GF-D8 (cell line): ENCODE data around the gene SUCO.
"Not testable (repeated sequence)": the region's sequence is repeated elsewhere in the genome, so short reads cannot be mapped to it uniquely, and the experiment has no call there.

Experiments used
- DNase-seq: peaks from one replicate; lab custom pipeline; 2025; lab: John Stamatoyannopoulos, UW

SUCO gene

GRCh38 chr1:172612478-172612877 is 79.5 kb downstream of the SUCO start:
- DNase-seq = no peak

DNA sequence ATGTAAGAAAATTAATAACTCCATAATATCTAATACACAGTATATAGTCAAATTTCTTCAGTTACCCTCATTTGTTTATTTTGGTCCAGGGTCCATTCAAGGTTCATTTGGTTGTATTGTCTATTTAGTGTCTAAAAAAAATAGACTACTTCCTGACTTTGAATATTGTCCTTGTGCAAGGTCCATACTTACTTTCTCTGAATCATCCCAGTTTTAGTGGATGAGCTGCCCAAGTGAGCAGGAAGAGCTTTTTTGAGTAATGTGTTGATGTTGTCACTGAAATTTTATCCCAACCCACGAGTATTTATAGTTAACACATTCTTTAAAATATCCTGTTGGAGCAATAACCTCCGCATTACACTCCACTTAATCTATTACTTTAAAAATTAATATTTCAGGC is 80.3 kb downstream of the SUCO start:
- DNase-seq = no peak

DNA sequence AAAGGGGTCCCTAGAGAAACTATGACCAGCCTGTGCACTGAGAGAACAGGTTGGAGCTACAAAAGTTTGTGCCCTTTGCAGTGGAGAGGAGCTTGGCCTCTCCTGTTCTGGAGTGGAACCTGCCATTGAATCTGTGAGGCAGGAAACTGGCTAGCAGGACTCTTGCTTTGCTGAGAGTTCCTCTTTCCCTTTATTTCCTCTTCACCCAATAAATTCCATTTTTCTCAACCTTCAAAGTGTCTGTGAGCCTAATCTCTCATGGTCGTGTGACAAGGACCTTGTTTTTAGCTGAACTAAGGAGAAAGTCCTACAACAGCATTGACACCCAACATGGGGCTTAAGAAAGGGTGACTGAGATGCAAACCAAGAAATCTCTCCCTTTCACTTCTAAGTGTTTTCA is 83.2 kb downstream of the SUCO start:
- DNase-seq = no peak

GRCh38 chr1:172616636-172617035 is 83.7 kb downstream of the SUCO start:
- DNase-seq = peak; percentile 58

DNA sequence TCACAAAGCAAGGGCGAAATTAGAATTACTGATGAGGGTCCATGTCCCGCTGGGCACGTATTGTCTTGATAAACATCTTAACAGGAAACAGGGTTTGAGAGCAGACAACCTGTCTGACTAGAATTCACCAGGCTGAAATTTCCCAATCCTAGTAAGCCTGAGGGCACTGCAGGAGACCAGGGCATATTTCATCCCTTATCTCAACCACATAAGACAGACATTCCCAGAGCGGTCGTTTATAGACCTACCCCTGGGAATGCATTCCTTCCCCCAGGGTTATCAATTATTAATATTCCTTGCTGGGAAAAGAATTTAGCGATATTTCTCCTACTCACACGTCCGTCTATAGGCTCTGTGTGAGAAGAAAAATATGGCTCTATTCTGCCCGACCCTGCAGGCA is 87.7 kb downstream of the SUCO start:
- not testable (repeated sequence) for DNase-seq

DNA sequence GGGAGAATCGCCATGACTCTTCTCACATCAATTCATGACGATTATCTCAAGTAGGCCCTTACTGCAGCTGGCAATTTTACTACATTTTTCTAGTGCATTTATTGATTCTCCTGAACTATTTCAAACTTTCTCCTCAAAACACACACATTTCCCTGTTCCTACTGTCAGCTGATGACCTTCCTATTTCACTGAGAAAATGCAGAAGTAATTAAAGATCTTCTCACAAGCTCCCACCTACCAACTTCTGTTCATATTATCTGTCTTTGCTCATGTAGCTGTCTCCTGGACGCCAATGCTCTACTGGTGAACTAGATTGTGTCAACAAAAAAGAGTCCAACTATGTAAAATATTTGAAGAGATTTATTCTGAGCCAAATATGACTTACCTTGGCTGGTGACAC is 89.6 kb downstream of the SUCO start:
- DNase-seq = no peak

DNA sequence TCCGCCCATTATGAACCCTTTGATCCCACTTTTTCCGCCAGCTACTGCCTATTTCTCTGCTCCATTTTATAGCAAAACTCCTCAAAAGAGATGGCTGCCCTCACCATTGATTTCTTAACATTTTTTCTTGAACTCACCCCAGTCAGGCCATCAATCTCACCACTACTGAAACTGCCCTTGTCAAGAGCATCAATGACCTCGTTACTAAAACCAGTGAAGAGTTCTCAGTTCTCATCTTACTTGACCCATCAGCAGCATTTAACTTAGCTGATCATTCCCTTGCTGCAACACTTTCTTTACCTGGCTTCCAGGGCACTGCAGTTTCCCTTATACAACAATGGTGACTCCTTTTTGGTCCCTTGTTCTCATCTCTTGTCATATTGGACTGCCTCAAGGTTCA is 90.8 kb downstream of the SUCO start:
- no peak for DNase-seq

DNA sequence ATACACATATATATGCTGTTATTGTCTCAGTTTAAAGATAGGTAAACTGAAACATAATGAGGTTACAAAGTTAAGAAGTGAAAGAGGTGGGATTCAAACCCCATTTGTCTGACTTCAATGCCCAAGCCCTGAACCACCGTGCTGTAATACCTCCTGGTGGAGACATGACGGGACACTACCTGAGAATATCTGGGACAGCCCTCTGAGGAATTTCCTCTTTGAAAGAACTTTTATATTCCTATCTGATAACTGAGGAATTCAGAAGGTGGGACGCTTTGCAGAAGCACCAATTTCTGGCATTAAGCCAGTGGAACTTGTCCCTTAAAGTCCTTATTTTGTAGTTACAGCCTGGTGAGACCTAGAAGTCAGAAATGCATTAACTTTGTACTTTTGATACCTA is 93.9 kb downstream of the SUCO start:
- no peak for DNase-seq

DNA sequence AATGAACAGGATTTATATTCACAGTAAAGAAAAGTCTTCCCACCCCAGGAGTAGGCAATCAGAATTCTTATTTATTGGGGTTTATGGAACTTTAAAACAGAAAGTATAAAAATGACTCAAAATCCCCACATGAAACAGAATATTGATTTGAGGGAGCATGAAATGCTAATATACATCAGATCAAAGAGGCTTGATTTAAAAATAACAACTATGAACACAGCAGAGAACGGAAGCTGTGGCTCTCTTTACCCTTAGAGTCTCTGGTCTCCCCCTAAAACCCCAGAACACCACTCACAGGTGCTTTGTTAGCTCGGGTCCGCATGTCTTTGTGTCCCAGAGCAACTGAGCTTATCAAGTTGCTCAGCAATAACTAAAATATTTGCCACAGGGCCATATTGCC is 94.8 kb downstream of the SUCO start:
- no peak for DNase-seq

- DNase-seq = no peak
These were observed 95.5 kb downstream of the SUCO start for GRCh38 chr1:172628401-172628800.

- no peak for DNase-seq
These were observed 96.2 kb downstream of the SUCO start for GRCh38 chr1:172629170-172629569.

DNA sequence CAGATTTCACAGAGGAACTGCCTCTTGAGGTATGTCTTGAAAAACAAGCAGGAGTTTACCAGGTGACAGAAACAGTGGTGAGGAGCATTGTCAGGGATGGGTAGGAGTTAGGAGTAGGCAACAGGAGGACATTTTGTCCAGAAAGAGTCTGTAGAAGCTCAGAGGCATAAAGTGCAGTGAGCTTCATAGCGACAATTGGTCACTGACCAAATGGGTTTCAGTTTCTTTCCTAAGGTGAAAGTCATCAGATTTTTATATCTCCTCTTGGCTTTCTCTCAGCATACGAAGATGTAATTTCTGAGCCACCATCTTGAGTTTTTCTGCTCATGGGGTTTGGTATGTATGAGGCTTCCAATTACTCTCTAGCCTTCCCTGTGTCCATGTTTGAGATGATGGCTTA is 96.7 kb downstream of the SUCO start:
- no peak for DNase-seq

GRCh38 chr1:172630056-172630818 is 97.3 kb downstream of the SUCO start:
- DNase-seq = no peak

- no peak for DNase-seq
These were observed 97.9 kb downstream of the SUCO start for GRCh38 chr1:172630868-172631267.

DNA sequence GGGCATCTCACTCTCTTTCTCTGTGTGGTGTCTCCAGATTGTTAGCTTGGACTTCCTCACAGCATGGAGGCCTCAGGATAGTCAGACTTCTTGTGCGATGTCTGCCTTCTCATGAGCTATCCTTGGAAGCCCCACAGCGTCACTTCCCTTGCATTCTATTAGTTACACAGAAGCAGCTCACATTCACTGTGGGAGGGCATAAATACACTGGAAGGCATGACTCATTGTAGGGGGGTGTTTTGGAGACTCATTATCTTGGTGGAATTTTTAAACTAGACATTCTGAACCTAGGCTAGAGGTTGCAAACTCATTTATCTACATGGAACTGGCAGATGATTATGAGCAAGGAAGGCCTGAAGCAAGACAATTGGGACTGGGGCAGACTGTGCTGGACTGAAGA is 104.6 kb downstream of the SUCO start:
- DNase-seq = no peak

DNA sequence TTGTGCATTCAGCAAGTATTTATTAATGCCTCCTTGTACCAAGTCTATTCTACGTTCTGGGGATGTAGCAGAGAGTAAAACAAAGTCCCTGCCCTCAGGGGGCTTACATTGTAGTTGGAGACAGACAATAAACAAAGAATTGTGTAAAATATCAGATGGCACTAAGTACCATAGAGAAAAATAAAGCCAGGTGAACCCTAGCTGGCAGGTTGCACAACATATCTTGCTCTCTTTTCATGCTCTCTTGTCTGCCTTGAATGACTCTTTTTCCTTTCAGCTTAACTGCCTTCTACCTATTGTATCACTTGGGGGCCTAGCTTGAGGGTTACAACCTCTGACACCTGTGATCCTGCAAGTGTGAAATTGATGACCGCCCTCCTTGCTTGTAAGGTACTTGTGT is 105.3 kb downstream of the SUCO start:
- DNase-seq = no peak

GRCh38 chr1:172638885-172639831 is 106.2 kb downstream of the SUCO start:
- DNase-seq = no peak

- DNase-seq = no peak
These were observed 107.2 kb downstream of the SUCO start for GRCh38 chr1:172640111-172640510.

DNA sequence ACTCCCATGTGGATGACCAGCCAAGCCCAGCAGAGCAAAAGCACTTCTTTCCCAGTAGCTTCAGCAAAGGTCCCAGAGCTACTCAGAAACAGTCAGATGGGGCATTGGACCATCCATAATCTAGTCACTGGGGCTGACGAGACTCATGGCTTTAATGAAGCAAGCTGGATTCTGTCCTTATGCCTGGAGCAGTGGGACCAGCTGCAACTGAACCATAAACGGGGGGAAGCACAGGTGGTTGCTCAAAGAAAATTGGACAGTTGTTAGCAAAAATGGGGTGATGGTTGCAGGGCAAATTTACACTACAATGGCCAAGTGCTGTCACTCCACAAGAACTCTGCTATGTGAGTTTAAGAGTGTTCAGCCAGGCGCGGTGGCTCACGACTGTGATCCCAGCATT is 108.5 kb downstream of the SUCO start:
- DNase-seq = no peak

- no peak for DNase-seq
These were observed 110.0 kb downstream of the SUCO start for GRCh38 chr1:172642970-172643369.

GRCh38 chr1:172646653-172647052 is 113.7 kb downstream of the SUCO start:
- no peak for DNase-seq

GRCh38 chr1:172647110-172647564 is 114.2 kb downstream of the SUCO start:
- no peak for DNase-seq

DNA sequence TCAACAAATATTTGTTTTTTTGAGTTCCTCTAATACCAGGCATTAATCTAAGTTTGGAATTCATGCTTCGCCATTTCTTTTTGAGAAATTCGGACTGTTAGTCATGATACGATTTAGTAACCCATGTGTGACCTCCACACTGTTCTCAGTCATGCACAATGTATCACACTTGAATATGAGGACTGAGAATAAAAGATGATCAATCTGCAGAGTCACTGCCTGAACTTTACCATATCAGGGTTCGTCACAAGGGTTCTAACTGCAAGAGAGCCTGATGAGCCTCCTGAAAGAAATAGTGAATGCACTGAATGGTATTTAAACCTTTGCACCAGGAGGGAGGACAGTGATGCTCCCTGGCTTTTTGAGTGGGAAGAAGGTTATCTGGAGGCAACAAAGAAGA is 115.0 kb downstream of the SUCO start:
- DNase-seq = no peak
